ENCODE data around the gene MLC1.

MLC1 gene

GRCh38 chr22:50035976-50036724, 49.1 kb downstream of the MLC1 start:
- DNase-seq (ENCODE audit: low read depth in 3 of 3): no peak

DNA sequence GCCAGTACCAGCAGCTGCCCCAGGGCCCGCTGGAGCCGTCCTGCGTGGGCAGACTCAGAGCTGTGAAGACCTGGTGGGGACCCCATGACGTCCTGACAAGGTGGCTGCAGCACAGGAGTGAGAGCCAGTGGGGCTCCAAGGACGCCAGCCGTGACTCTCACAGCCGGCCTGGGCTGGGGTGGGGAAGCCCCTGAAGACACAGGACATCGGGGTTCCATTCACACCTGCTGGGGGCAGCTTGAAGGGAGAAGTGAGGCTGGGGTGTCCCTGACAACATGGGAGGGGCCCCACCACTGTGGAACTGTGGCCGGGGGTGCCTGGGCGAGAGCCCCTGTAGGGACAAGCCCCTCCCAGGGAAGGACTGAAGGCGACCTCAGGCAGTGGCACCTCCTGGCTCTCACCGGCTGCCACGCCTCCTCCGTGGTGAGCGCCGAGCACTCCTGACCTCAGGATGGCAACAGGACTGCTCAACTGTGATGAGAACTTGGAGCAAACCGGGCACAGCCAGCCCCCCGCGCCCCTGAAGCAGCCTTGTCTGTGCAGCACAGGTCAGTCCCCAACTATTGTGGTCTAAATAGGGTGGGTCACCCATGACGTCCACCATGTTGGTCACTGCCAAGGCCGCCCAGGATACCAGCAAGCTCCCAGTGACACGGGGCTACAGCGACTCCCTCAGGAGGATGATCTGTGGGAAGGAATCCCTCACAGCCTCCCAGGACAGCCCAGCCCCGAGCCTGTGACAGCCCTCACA, 49.9 kb downstream of the MLC1 start:
- no peak for DNase-seq (ENCODE audit: low read depth in 3 of 3)

DNA sequence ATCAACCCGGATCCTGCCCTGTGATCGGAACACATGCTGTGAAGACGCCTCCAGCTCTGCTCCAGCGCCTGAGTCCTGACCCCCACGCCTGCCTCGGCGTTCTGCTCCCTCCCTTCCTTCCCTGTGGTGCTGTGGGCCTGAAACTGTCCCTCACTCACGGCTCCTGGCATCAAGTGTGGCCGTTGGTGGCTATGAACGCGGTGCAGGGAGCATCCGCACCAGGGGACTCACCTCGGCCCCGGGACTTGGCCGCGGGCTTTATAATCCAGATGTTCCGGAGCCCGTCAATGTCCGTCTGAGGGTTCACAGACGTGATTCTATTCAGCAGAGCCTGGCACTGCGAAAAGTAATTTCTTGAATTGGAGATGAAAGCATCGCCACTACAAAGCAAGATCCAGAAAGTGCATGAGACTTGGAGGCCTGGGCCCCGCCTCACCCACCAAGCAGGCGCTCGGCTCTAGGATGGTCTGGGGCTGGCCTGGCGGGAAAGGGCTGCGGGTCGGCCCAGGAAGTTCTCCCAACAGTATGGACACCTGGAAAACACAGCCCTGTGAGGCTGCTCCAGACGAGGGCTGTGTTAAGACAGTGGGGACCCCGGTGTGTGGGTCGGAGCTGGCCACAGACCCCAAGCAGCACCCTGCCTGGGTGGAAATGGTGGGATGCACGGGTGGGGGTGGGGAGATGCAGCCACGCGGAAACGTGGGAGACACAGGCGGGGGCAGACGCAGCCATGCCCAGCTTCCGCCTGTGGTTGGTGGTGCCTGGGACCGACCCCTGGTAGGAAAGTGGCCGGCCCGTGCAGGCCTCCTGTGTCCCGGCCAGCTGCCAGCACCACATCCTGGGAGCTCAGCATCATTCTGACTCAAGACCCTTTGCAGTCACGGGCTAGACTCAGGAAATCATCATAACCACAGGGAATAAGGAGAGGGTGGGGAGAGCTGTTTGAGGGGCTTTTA, 50.8 kb downstream of the MLC1 start:
- DNase-seq (ENCODE audit: low read depth in 3 of 3): no peak

DNA sequence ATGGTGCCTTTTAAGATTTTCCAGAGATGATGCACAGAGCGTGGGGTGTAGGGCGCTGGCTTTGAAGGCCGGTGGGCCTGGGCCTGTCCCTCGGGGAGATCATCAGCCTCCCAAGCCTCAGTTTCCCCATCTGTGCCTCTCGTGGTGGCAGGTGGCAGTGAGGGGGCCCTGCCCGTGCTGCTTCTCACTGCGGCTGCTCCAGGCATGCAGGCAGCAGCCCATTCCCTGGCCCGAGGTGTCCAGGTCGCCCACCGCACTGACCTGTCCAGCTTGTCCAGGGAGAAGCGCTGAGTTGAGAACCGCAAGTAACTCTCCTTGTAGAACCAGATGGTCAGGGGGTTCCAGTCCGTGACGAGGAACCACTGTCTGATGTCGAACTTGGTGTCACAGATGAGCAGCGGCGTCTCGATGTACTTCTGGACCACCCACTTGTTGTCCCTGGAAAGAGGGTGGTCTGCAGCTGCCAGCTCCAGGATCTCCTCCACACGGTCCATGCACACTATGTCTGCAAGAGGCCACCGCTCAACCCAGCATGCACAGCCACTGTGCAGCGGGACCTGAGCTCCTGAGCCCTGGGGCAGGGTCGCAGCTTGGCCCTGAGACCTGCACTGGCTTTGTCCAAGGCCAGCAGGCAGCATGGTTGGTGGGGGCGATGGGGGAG, 52.2 kb downstream of the MLC1 start:
- DNase-seq (ENCODE audit: low read depth in 3 of 3): no peak

GRCh38 chr22:50032109-50032871, 52.9 kb downstream of the MLC1 start:
- no peak for DNase-seq (ENCODE audit: low read depth in 3 of 3)

- no peak for DNase-seq (ENCODE audit: low read depth in 3 of 3)
Measured at GRCh38 chr22:50031189-50032091, 53.8 kb downstream of the MLC1 start.

DNA sequence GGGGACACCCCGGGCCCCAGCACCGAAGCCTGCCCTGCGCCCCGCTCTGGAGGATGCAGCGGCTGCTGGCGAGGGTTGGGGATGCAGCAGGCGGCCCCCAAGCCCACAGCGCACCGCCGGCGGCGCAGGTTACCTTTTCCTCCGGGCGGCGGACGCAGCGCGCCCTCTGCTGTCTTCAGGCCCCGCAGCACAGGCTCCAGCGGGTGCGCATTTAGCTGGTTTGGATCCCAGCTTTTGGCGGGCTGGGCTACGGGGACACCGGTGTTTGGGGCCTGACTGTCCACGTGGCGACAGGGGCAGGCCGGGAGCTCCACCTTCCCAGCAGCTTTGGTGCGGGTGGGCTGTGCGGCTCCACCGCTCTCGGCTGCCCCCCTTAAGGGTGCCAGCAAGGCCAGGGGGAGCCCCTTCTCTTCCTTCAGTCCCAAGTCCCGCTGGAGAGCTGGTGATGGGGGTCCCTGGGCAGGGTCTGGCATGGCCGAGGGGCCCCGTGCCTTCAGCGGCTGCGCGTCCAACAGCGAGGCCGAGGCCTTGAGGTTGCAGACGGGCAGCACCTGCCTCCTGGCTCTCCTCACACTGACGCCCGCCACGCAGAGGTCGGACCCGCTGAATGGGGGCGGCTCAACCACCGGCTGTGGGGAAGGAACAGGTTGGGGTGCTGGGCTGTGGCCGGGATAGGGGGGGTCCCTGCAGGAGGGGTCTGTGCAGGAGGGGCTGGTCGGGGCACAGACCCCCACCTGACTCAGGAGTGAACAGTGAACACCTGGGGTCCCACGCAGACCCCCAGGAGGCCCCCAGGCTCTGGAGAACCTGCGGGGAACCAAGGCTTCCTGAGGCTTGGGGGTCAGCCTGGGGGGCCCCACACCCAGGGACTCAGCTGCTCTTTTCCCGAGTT, 54.7 kb downstream of the MLC1 start:
- peak; percentile 69 to 83 (median 82) for DNase-seq (ENCODE audit: low read depth in 3 of 3)

DNA sequence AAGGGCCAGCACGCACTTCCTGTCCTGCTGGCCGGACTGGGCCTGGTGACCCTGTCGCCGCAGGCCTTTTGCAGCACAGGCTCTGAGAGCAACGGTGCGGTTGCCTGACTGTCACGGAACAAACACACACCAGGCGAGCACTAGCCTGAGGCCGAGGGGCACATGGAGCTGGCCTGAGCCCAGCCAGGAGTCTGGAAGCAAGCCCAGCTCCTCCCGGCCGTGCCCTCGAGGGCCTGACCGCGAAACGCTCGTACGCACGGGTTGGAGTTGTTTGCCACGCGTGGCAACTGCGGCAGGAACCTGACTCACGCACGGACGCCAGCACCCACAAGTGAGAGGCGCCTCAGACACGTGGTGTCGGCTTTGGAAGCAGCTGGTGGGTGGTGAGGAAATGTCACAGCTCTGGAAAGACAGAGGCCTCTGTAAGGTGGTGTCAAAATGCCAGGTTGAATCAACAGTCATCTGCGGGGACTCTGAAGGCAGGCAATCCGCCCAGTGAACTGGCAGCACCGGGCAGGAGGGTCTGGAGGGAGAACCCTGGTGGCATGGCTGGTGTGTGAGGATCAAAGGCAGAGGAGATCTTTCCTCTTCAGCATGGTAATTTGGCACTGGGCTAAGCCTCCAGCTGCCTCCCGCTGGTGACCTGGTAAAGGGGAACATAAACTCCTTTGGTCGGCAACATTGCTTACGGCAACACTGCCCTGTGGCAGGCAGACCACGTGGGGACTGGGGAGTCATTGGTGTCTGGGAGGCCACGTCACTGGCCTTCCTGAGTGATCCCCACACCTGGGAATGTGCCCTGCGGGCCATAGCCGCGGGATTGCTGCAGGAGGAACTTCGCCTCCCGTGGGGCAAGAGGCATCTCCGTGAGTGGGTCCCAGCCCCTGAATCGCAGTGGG, 57.3 kb downstream of the MLC1 start:
- peak in 1 of 3 donors; percentile 38 for DNase-seq (ENCODE audit: low read depth in 3 of 3)

GRCh38 chr22:50025993-50026392, 59.2 kb downstream of the MLC1 start:
- DNase-seq (ENCODE audit: low read depth in 3 of 3): no peak

GRCh38 chr22:50022171-50022819, 62.9 kb downstream of the MLC1 start:
- DNase-seq (ENCODE audit: low read depth in 3 of 3): no peak

- no peak for DNase-seq (ENCODE audit: low read depth in 3 of 3)
Measured at GRCh38 chr22:50020606-50021005, 64.6 kb downstream of the MLC1 start.

GRCh38 chr22:50019316-50019715, 65.9 kb downstream of the MLC1 start:
- no peak for DNase-seq (ENCODE audit: low read depth in 3 of 3)

DNA sequence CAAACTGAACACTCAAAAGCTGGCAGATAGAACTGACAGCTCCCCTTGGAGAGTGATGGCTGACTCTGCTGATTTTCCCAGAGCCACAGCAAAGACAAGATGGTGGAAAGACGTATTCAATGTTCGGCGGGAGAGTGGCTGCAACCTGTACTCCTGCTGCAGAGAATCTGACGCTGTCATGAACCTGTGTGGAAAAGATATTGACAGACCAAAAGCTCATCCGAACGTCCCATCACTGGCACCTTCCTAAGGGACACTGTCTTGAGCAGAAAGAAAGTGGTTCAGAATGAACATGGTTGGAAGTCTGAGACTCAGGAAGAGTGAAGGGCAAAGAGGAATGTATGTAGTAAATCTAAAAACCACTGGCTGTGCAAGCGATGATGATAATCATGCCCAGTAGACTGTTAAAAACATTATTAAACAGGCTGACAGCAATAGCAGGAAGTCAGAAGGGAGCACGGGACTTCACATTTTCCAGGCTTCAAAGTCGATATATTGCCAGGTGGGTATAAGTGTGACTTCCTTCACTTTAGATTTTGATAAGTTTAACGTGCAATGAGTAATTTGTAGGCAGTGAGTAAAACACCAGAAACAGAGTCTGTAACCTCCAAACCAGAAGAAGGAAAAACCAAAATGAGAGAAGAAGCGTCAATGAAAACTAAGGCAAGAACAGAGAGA, 66.5 kb downstream of the MLC1 start:
- DNase-seq (ENCODE audit: low read depth in 3 of 3): no peak

DNA sequence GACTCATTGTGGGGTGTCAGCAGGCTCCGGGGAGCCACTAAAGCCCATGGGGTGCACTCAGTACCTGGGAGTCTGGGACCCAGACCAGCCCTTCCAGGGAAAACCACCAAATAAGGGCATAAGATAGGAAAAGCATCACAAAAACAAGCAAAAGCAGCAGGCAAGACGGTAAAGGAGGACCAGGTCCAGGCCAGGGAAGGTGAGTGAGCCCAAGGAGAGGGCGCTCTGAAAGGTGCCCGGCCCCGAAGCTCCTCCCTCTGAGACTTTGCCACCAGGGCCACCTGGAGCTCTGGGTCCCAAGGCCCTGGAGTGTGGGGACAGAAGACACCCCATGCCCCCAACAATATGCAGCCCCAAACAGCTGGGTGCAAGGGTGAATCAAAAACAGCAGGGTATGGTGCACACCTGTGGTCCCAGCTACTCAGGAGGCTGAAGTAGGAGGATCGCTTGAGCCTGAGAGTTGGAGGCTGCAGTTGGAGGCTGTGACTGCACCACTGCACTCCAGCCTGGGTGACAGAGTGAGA, 67.5 kb downstream of the MLC1 start:
- no peak for DNase-seq (ENCODE audit: low read depth in 3 of 3)

GRCh38 chr22:50016988-50017700, 68.1 kb downstream of the MLC1 start:
- DNase-seq (ENCODE audit: low read depth in 3 of 3): peak; percentile 67 to 84 (median 67)

All from stimulated activated CD4-positive, alpha-beta T cell treated with anti-CD3 and anti-CD28 coated beads, TNF-alpha, amount 100 ng/mL, for 48 hours (primary cell).